Measurements from ENCODE around the gene PRICKLE2. TPM values are rescaled to one million over a fixed set of nuclear protein-coding genes. Genes with fewer than 3 reads are reported as not detected.

Gene PRICKLE2
- total and polyA plus RNA-seq, 2 experiments from 2014 or later, result 1.1 to 12.5 TPM

- no peak for TF ChIP-seq REST (IDR thresholded peaks at IDR 0.05; ENCODE audit: unreplicated experiment)
- no peak for TF ChIP-seq STAT1 (IDR thresholded peaks at IDR 0.05; ENCODE audit: unreplicated experiment)
- TF ChIP-seq EZH2phosphoT487 (IDR thresholded peaks at IDR 0.05; ENCODE audit: unreplicated experiment), result no peak
- TF ChIP-seq CTCF (conservative IDR thresholded peaks at IDR 0.05; ENCODE audit: low read depth in 2 of 2), result no peak
- TF ChIP-seq EZH2 (IDR thresholded peaks at IDR 0.05; ENCODE audit: low read depth, unreplicated experiment), result no peak
Observed at GRCh38 chr3:64257100-64257755, 32.0 kb upstream of the PRICKLE2 start (continued).

- H4K20me1 ChIP-seq (replicated peaks; ENCODE audit: insufficient read depth), result no peaks in the 10 kb centered on the region
- no peak overlapping the region for H3K4me3 ChIP-seq
- H3K36me3 ChIP-seq (ENCODE audit: insufficient read depth), result no peaks in the 10 kb centered on the region
- H3K27ac ChIP-seq (ENCODE audit: low read depth), result no peak overlapping the region
- H3K4me1 ChIP-seq (ENCODE audit: insufficient read depth), result no peaks in the 10 kb centered on the region
- Mint-ChIP-seq H3K4me3 (no peak overlapping the region), H3K27ac (no peak overlapping the region), H3K27me3 (ENCODE audit: insufficient read depth, low read depth, poor library complexity) (peaks cover 2% of the 10 kb centered on the region), H3K4me1 (no peaks in the 10 kb centered on the region), H3K9me3 (no peaks in the 10 kb centered on the region), H3K36me3 (ENCODE audit: low read depth) (no peaks in the 10 kb centered on the region)
- no peak overlapping the region for H3K4me2 ChIP-seq
- H3K79me2 ChIP-seq (replicated peaks; ENCODE audit: insufficient read depth), result no peaks in the 10 kb centered on the region; the same call in 1 of the 2 replicates
- no peaks in the 10 kb centered on the region for H3K27me3 ChIP-seq (ENCODE audit: insufficient read depth)
- no peaks in the 10 kb centered on the region; the same call in 1 of the 2 replicates for H3K9me2 ChIP-seq (ENCODE audit: insufficient read depth)
- H3F3A ChIP-seq (replicated peaks; ENCODE audit: low read depth), result no peaks in the 10 kb centered on the region
- H2AFZ ChIP-seq, result no peak overlapping the region
- DNase-seq (ENCODE audit: low spot score), result no peak
- no peak for ATAC-seq
- TF ChIP-seq EZH2phosphoT487 (IDR thresholded peaks at IDR 0.05; ENCODE audit: unreplicated experiment) (no peak), ETS1 (IDR thresholded peaks at IDR 0.05) (no peak), CTCF (conservative IDR thresholded peaks at IDR 0.05; ENCODE audit: low read depth in 2 of 2) (no peak), EZH2 (IDR thresholded peaks at IDR 0.05; ENCODE audit: low read depth, unreplicated experiment) (no peak), ZNF331 (CRISPR knock-in tag; IDR thresholded peaks at IDR 0.05; ENCODE audit: low read depth) (no peak)
Observed at GRCh38 chr3:64255741-64256340, 30.6 kb upstream of the PRICKLE2 start.

Data from GM23338 (cell line).